ENCODE results near the gene CASK. TPM values are rescaled to one million over a fixed set of nuclear protein-coding genes. Genes with fewer than 3 reads are reported as not detected.

The CASK gene
- total RNA-seq, 1 experiment from 2014 or later, result 54.6 TPM

DNA sequence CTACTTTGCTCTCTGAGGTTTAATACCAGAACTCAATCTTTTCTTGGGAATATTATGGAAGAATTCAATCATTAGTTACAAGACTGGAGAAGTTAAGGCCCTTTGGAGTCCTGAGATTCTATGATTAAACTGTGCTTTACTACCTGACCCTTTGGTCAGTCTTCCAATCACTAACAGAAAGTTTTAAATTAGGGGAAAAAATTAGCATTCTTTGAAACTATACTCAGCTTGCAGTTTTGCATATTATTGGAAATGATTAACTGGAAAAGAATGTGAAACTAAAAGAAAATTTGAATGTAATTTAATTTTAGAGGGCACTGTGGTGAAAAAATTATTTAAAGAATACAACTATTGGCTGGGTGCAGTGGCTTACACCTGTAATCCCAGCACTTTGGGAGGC lies 253.2 kb downstream of the CASK start (continued):
- TF ChIP-seq ETV6 (CRISPR knock-in tag; IDR thresholded peaks at IDR 0.05), result no peak
- TF ChIP-seq MYBL2 (CRISPR knock-in tag; IDR thresholded peaks at IDR 0.05), result no peak
- TF ChIP-seq ZBTB43 (CRISPR knock-in tag; IDR thresholded peaks at IDR 0.05), result no peak
- TF ChIP-seq, protein P1, sequence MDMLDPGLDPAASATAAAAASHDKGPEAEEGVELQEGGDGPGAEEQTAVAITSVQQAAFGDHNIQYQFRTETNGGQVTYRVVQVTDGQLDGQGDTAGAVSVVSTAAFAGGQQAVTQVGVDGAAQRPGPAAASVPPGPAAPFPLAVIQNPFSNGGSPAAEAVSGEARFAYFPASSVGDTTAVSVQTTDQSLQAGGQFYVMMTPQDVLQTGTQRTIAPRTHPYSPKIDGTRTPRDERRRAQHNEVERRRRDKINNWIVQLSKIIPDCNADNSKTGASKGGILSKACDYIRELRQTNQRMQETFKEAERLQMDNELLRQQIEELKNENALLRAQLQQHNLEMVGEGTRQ (CRISPR knock-in tag; IDR thresholded peaks at IDR 0.05), result no peak
- TF ChIP-seq MAX (CRISPR knock-in tag; IDR thresholded peaks at IDR 0.05), result no peak
- TF ChIP-seq ATF6 (CRISPR knock-in tag; IDR thresholded peaks at IDR 0.05), result no peak
- TF ChIP-seq TP53 (CRISPR knock-in tag; IDR thresholded peaks at IDR 0.05), result no peak
- TF ChIP-seq, protein P2, sequence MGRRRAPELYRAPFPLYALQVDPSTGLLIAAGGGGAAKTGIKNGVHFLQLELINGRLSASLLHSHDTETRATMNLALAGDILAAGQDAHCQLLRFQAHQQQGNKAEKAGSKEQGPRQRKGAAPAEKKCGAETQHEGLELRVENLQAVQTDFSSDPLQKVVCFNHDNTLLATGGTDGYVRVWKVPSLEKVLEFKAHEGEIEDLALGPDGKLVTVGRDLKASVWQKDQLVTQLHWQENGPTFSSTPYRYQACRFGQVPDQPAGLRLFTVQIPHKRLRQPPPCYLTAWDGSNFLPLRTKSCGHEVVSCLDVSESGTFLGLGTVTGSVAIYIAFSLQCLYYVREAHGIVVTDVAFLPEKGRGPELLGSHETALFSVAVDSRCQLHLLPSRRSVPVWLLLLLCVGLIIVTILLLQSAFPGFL (CRISPR knock-in tag; IDR thresholded peaks at IDR 0.05; ENCODE audit: borderline replicate concordance), result no peak

DNA sequence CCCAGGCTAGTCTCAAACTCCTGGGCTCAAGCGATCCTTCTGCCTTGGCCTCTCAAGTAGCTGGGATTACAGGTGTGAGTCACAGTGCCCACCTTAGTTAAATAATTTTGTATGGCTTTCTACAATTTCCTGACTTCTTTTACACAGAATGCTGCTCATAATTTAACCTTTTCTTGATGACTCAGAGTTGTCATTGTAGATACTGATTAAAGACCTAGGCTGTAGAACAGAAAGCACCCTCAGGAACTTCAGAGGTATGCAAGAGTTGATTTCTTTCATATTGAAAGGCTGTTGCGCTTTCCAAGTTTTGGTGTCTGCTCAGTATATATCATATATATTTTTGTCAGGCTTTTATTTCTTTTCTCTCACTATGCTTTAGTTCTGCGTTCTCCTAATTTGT lies 255.7 kb downstream of the CASK start:
- Mint-ChIP-seq H3K9me3 (no peaks in the 10 kb centered on the region), H3K36me3 (no peaks in the 10 kb centered on the region), H3K4me3 (no peak overlapping the region), H3K4me1 (peaks cover 18% of the 10 kb centered on the region), H3K27me3 (ENCODE audit: low read depth) (no peaks in the 10 kb centered on the region), H3K27ac (no peak overlapping the region)
- ChIA-PET POLR2A (no interaction called here), CTCF (no interaction called here)
- ATAC-seq, result no peak
- no peak for DNase-seq (ENCODE audit: low spot score)
- TF ChIP-seq TEAD4 (CRISPR knock-in tag; IDR thresholded peaks at IDR 0.05) (no peak), FOXP4 (CRISPR knock-in tag; IDR thresholded peaks at IDR 0.05) (no peak), ZNF425 (CRISPR knock-in tag; conservative IDR thresholded peaks at IDR 0.05) (no peak), GABPB1 (CRISPR knock-in tag; IDR thresholded peaks at IDR 0.05) (no peak), CBFB (CRISPR knock-in tag; IDR thresholded peaks at IDR 0.05; ENCODE audit: low read depth) (no peak), NFYB (CRISPR knock-in tag; conservative IDR thresholded peaks at IDR 0.05; ENCODE audit: low read depth) (no peak), ZNF263 (CRISPR knock-in tag; IDR thresholded peaks at IDR 0.05; ENCODE audit: low read depth) (no peak), MLX (CRISPR knock-in tag; IDR thresholded peaks at IDR 0.05) (no peak)
- TF ChIP-seq, protein P3, sequence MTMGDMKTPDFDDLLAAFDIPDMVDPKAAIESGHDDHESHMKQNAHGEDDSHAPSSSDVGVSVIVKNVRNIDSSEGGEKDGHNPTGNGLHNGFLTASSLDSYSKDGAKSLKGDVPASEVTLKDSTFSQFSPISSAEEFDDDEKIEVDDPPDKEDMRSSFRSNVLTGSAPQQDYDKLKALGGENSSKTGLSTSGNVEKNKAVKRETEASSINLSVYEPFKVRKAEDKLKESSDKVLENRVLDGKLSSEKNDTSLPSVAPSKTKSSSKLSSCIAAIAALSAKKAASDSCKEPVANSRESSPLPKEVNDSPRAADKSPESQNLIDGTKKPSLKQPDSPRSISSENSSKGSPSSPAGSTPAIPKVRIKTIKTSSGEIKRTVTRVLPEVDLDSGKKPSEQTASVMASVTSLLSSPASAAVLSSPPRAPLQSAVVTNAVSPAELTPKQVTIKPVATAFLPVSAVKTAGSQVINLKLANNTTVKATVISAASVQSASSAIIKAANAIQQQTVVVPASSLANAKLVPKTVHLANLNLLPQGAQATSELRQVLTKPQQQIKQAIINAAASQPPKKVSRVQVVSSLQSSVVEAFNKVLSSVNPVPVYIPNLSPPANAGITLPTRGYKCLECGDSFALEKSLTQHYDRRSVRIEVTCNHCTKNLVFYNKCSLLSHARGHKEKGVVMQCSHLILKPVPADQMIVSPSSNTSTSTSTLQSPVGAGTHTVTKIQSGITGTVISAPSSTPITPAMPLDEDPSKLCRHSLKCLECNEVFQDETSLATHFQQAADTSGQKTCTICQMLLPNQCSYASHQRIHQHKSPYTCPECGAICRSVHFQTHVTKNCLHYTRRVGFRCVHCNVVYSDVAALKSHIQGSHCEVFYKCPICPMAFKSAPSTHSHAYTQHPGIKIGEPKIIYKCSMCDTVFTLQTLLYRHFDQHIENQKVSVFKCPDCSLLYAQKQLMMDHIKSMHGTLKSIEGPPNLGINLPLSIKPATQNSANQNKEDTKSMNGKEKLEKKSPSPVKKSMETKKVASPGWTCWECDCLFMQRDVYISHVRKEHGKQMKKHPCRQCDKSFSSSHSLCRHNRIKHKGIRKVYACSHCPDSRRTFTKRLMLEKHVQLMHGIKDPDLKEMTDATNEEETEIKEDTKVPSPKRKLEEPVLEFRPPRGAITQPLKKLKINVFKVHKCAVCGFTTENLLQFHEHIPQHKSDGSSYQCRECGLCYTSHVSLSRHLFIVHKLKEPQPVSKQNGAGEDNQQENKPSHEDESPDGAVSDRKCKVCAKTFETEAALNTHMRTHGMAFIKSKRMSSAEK (CRISPR knock-in tag; IDR thresholded peaks at IDR 0.05; ENCODE audit: borderline replicate concordance), result no peak
- TF ChIP-seq, protein P4, sequence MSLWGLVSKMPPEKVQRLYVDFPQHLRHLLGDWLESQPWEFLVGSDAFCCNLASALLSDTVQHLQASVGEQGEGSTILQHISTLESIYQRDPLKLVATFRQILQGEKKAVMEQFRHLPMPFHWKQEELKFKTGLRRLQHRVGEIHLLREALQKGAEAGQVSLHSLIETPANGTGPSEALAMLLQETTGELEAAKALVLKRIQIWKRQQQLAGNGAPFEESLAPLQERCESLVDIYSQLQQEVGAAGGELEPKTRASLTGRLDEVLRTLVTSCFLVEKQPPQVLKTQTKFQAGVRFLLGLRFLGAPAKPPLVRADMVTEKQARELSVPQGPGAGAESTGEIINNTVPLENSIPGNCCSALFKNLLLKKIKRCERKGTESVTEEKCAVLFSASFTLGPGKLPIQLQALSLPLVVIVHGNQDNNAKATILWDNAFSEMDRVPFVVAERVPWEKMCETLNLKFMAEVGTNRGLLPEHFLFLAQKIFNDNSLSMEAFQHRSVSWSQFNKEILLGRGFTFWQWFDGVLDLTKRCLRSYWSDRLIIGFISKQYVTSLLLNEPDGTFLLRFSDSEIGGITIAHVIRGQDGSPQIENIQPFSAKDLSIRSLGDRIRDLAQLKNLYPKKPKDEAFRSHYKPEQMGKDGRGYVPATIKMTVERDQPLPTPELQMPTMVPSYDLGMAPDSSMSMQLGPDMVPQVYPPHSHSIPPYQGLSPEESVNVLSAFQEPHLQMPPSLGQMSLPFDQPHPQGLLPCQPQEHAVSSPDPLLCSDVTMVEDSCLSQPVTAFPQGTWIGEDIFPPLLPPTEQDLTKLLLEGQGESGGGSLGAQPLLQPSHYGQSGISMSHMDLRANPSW (CRISPR knock-in tag; conservative IDR thresholded peaks at IDR 0.05; ENCODE audit: low read depth), result no peak

Measured in WTC11 (cell line).